ENCODE measurements around the gene MATN4.

The MATN4 gene

DNA sequence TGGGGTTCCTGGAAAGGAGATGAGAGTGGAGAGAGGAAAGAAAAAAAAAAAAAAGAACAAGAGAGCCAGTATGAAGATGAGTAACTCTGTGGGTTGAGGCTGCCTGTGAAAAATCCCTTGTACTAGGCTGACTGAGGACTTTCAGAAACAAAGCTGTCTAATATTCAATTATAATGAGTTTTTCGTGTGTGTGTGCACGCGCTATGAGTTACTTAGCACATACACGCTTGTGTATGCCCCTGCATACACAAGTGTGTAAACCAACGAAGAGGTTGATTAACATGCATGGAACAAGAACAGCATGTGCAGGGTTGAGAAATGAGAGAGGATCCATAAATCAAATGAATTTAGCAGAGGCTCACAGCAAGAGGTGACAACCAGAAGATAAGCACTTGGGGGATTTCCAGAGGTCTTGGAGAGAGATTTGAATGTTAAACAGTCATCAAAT lies 6.3 kb downstream of the MATN4 start:
- H3K27me3 Mint-ChIP-seq: peaks cover 29 to 58% of the 10 kb centered on the region in 2 donors
- no peak for DNase-seq
- no peak overlapping the region for H3K4me3 Mint-ChIP-seq
- no peak overlapping the region for H3K27ac Mint-ChIP-seq
- no peak for ATAC-seq (replicated peaks)
- no peaks in the 10 kb centered on the region for H3K9me3 Mint-ChIP-seq
- H3K4me1 Mint-ChIP-seq (ENCODE audit: low read depth in 2 of 2): peaks cover 0 to 2% of the 10 kb centered on the region in 2 donors
- H3K36me3 Mint-ChIP-seq (ENCODE audit: insufficient read depth): no peaks in the 10 kb centered on the region

DNA sequence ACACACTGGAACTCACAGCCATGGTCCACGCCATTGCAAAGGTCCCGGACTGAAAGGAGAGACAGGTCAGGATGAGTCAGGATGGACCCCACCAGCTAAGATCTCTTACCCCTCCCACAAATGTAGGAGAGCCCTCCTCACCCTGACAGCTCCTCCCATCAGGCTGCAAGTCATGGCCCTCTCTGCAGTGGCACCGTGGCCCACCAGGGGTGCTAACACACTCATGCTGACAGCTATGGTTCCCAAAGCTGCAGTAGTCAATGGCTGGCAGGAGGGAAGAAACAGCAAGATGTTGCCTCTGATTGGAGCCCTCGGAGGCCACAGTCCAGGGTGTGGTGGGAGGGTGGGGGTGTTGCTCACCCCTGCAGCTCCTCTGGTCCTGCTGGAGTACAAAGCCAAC lies 7.1 kb downstream of the MATN4 start:
- DNase-seq (peak in 1 of 3 experiments; percentile 15), ATAC-seq (replicated peaks) (peak; percentile 68)
- H3K4me1 Mint-ChIP-seq (ENCODE audit: low read depth in 2 of 2): peaks cover 0 to 2% of the 10 kb centered on the region in 2 donors
- H3K27ac Mint-ChIP-seq: no peak overlapping the region
- no peaks in the 10 kb centered on the region for H3K36me3 Mint-ChIP-seq (ENCODE audit: insufficient read depth)
- H3K4me3 Mint-ChIP-seq: no peak overlapping the region
- H3K27me3 Mint-ChIP-seq: peaks cover 37 to 66% of the 10 kb centered on the region in 2 donors
- no peaks in the 10 kb centered on the region for H3K9me3 Mint-ChIP-seq

DNA sequence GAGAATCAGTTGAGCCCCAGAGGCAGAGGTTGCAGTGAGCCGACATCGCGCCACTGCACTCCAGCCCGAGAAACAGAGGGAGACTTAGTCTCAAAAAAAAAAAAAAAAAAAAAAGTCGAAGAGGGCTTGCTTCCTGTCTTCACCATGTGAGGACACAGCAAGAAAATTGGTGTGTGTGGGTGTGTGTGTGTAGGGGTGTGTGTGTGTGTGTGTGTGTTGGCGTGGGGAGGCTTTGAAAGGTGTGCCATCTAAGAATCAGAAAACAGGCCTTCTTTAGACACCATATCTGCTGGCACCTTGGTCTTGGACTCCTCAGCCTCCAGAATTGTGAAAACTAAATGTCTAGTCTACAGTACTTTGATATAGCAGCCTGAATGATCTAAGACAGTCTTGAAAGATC lies 8.3 kb downstream of the MATN4 start:
- Mint-ChIP-seq H3K36me3 (ENCODE audit: insufficient read depth) (no peaks in the 10 kb centered on the region), H3K9me3 (no peaks in the 10 kb centered on the region), H3K27me3 (peaks cover 29 to 55% of the 10 kb centered on the region in 2 donors), H3K4me1 (ENCODE audit: low read depth in 2 of 2) (peaks cover 0 to 2% of the 10 kb centered on the region in 2 donors), H3K27ac (no peak overlapping the region), H3K4me3 (no peak overlapping the region)
- ATAC-seq (replicated peaks): no peak
- DNase-seq: no peak

DNA sequence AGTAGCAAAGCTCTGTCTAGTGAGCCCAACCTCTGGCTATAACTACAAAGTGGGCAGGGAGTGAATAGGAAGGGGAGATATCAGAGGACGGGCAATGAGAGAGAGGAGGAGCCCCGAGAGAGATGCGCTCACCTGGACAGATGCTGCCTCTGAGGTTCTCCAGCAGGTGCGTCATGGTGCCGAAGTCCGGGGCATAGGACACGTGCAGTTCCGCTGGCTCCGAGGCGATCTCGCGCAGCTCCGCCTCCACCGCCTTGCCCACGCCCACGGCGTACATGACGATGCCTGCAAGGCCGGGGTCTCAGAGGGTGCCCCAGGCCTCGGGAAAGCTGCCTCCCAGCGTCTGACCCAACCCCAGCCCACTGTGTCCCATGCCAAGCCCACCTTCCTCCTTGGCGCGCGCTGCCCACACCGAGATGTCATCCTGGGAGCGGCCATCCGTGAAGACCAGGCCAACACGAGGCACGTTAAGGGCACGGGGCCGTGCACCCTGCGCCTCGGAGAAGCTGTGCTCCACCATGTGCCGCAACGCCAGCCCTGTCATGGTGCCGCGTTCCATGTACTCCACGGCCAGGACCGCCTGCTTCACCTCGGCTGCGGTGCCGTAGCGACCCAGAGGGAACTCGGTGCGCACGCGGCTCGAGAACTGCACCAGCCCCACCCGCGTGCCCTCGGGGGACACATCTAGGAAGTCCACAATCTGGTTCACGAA lies 10.2 kb downstream of the MATN4 start:
- no peak for DNase-seq
- H3K4me3 Mint-ChIP-seq: no peak overlapping the region
- H3K9me3 Mint-ChIP-seq: no peaks in the 10 kb centered on the region
- H3K4me1 Mint-ChIP-seq (ENCODE audit: low read depth in 2 of 2): peaks cover 3 to 7% of the 10 kb centered on the region in 2 donors
- peaks cover 21 to 50% of the 10 kb centered on the region in 2 donors for H3K27me3 Mint-ChIP-seq
- peak overlapping the region in 1 of 2 donors; percentile 47 for H3K27ac Mint-ChIP-seq
- no peaks in the 10 kb centered on the region for H3K36me3 Mint-ChIP-seq (ENCODE audit: insufficient read depth)
- no peak for ATAC-seq (replicated peaks)

DNA sequence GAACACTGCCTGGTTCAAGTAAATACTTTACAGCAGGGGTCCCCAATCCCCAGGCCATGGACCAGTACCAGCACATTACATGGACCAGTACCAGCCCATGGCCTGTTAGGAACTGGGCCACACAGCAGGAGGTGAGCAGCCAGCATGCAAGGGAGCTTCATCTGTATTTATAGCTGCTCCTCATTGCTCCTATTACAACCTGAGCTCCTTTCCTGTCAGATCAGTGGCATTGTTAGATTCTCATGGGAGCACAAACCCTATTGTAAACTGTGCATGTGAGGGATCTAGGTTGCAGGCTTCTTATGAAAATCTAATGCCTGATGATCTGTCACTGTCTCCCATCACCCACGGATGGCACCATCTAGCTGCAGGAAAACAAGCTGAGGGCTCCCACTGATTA lies 13.4 kb downstream of the MATN4 start:
- Mint-ChIP-seq H3K27ac (no peak overlapping the region), H3K9me3 (no peaks in the 10 kb centered on the region), H3K4me1 (ENCODE audit: low read depth in 2 of 2) (peaks cover 3 to 15% of the 10 kb centered on the region in 2 donors), H3K27me3 (peaks cover 20 to 76% of the 10 kb centered on the region in 2 donors), H3K4me3 (no peak overlapping the region), H3K36me3 (ENCODE audit: insufficient read depth) (no peaks in the 10 kb centered on the region)
- DNase-seq (no peak), ATAC-seq (replicated peaks) (no peak)

DNA sequence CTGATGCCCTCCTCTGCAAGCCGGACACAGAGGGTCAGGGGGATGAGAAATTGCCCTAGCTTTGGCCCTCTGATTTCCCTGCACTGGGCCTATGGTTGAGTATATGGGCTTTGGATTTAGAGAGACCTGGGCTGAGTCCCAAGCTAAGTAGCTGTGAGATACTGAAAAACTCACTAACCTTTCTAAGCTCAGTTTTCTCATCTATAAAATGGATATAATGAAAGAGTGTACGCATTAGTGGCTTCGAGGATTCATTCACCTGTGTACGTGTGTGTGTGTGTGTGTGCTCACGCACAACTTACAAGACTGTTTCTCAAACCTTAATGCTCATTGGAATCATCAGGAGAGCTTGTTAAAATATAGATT lies 14.1 kb downstream of the MATN4 start:
- Mint-ChIP-seq H3K27ac (no peak overlapping the region), H3K9me3 (no peaks in the 10 kb centered on the region), H3K4me3 (peak overlapping the region; percentile 66 to 75), H3K27me3 (peaks cover 19 to 74% of the 10 kb centered on the region in 2 donors), H3K36me3 (ENCODE audit: insufficient read depth) (no peaks in the 10 kb centered on the region), H3K4me1 (ENCODE audit: low read depth in 2 of 2) (peaks cover 3 to 15% of the 10 kb centered on the region in 2 donors)
- ATAC-seq (replicated peaks): no peak
- DNase-seq: no peak

DNA sequence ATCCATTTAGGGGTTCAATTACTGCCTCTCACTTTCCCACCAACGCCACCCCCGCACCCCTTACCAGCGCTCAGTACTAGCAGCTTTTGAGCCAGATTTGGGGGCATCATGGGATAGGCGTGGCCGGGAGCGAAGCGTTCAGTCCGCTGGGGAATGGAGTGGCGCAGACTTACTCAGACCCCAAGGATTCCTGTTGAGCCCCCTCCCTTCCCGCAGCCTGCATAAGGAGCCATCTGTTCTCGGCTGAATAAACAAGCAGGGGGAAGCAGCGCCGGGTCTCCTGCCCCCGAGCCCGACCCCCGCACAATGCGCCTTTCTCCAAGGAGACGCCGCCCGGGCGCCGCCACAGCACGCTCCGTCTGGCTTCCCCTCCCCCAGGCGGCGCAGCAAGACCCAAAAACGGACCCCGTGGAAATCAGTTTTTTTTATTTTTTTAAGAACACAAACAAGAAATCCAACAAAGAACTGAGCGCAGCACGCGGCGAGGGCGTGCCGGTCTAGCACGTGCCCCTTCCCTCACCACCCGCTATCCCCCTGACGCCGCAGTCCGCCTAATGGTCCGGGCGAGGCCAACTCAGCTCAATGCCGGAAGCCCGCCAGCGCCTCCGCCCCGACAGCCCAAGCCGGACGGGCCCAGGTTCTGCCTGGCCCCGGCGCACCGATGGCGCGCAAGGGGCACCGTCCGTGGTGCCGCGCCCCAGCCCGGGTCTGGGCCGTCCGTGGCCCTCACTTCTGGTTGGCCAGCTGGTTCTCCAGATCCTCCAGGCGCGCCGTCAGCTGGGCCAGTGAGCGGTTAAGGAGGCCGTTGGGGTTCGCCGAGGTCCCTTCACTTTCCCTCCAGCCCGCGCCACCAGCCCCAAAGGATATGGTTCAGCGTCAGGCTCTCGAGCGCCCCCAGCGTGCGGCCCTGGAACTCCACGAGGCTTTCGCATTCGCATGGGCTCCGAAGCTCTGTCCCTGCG lies 14.8 kb downstream of the MATN4 start:
- H3K4me1 Mint-ChIP-seq (ENCODE audit: low read depth in 2 of 2): peaks cover 3 to 15% of the 10 kb centered on the region in 2 donors

DNA sequence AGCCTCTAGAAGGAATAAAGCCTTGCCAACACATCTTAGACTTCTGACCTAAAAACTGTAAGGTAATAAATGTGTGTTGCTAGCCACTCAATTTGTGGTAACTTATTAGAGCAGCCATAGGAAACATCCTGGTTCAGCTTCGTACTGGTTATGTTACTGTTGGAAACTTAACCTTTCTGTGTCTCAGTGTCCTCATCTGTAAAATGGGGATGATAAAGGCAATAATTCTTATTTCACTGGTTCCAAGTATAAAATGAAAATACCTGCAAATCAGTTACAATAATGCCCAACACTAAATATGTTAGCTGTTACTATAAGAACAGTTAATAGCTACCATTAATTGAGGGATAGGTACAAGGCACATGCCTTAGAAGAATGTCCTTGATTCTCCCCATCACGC lies 15.8 kb downstream of the MATN4 start:
- peaks cover 3 to 15% of the 10 kb centered on the region in 2 donors for H3K4me1 Mint-ChIP-seq (ENCODE audit: low read depth in 2 of 2)
- H3K9me3 Mint-ChIP-seq: no peaks in the 10 kb centered on the region
- H3K27ac Mint-ChIP-seq: no peak overlapping the region
- peak overlapping the region in 1 of 2 donors; percentile 34 for H3K4me3 Mint-ChIP-seq
- no peak for DNase-seq
- no peaks in the 10 kb centered on the region for H3K36me3 Mint-ChIP-seq (ENCODE audit: insufficient read depth)
- peaks cover 32 to 74% of the 10 kb centered on the region in 2 donors for H3K27me3 Mint-ChIP-seq
- ATAC-seq (replicated peaks): no peak

More for the DNA sequence above, 14.8 kb downstream of the MATN4 start:
- Mint-ChIP-seq H3K27me3 (peaks cover 26 to 74% of the 10 kb centered on the region in 2 donors), H3K27ac (no peak overlapping the region), H3K9me3 (no peaks in the 10 kb centered on the region), H3K36me3 (ENCODE audit: insufficient read depth) (no peaks in the 10 kb centered on the region), H3K4me3 (peak overlapping the region; percentile 66 to 75)
- DNase-seq (peak; percentile 80 to 84 (median 81)), ATAC-seq (replicated peaks) (peak; percentile 92)

DNA sequence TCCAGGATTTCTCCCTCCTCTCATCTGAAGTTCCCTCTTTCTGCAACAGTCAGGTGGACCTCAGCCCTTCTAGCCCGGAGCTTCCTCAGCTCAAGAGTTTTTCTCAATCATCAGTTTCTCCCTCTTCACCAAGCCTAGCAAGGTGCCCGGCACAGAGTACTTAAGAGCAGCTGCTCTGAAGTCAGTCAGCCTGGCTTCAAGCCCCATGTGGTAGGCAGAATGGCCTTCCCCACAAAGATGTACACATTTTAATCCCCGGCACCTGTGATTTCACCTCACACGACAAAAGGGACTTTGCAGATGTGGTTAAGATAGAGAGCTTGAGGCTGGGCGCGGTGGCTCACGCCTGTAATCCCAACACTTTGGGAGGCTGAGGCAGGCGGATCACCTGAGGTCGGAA lies 16.6 kb downstream of the MATN4 start:
- Mint-ChIP-seq H3K36me3 (ENCODE audit: insufficient read depth) (no peaks in the 10 kb centered on the region), H3K4me1 (ENCODE audit: low read depth in 2 of 2) (peaks cover 3 to 15% of the 10 kb centered on the region in 2 donors), H3K9me3 (no peaks in the 10 kb centered on the region), H3K27me3 (peaks cover 37 to 75% of the 10 kb centered on the region in 2 donors), H3K4me3 (no peak overlapping the region), H3K27ac (no peak overlapping the region)
- ATAC-seq (replicated peaks) (no peak), DNase-seq (no peak)

DNA sequence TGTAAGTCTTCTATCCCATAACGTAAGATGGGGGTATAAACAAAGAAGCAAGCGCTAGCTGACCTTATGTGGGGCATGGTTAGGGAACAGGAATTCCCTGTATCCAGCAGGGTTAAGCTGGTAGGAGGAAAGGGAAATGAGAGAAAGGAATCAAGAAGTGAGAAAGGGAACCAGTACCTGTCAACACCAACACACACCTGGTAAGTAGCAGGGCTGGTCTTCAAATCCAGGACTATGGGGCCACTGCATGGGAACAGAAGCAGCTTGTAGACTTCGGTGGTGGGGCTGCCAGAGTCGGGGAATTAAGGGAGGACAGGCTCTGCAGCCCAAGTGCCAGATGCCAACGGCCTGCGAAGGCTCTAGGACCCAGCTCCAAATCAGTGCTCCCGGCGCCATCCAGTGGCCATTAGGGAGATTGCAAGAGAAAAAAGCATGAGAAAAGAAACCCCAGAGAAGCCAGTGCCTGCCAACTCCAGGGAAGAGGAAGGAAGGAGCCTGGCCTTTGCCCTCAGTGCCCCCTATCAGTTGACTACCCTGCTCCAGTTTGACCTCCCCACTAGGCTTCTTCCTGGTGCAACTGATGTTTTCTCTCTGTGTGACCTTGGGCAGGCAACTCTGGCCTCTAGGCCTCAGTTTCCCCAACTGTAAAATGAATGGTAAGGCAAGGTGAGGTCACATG lies 17.3 kb downstream of the MATN4 start:
- H3K27ac Mint-ChIP-seq: no peak overlapping the region
- no peaks in the 10 kb centered on the region for H3K9me3 Mint-ChIP-seq
- H3K4me1 Mint-ChIP-seq (ENCODE audit: low read depth in 2 of 2): peaks cover 3 to 15% of the 10 kb centered on the region in 2 donors
- peaks cover 31 to 69% of the 10 kb centered on the region in 2 donors for H3K27me3 Mint-ChIP-seq
- H3K36me3 Mint-ChIP-seq (ENCODE audit: insufficient read depth): no peaks in the 10 kb centered on the region
- DNase-seq (peak; percentile 63 to 68 (median 64)), ATAC-seq (replicated peaks) (peak; percentile 42)
- H3K4me3 Mint-ChIP-seq: no peak overlapping the region

DNA sequence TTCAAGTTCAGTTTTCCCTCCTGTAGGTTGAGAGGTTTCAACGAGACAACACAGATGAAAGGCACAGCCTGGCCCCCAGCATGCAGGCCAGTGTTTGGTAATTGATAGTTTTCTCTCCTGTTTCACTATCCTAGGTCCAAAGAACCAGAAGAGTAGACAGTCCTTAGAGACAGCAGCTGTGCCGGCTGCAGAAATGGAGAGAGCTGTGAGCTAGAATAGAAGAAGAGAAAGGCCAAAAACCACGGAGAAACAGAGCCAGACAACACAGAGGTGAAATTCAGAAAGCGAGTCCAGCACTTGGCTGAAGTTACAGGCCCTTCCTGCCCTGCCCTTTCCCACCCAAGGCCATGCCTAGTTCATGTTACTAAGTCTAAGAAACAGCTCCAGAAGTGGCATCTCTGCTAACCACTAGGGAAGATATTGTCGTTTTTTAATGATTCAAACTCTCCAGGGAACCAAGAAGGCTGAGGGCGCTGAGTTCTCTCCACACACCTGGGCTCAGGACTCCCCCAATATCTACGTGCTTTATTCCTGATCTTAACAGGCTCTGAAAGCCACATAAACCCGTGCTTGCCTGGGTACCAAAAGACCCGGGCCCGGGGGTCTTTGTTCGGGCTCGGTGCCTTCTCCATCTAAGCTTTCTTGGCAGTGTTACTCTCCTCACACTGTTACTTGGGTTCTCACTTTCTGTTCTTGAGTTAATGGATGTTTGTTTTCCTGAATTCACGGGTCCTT lies 18.0 kb downstream of the MATN4 start:
- Mint-ChIP-seq H3K4me3 (no peak overlapping the region), H3K9me3 (no peaks in the 10 kb centered on the region), H3K4me1 (ENCODE audit: low read depth in 2 of 2) (peaks cover 3 to 15% of the 10 kb centered on the region in 2 donors), H3K27ac (no peak overlapping the region), H3K36me3 (ENCODE audit: insufficient read depth) (no peaks in the 10 kb centered on the region), H3K27me3 (peaks cover 31 to 69% of the 10 kb centered on the region in 2 donors)
- ATAC-seq (replicated peaks) (no peak), DNase-seq (no peak)

DNA sequence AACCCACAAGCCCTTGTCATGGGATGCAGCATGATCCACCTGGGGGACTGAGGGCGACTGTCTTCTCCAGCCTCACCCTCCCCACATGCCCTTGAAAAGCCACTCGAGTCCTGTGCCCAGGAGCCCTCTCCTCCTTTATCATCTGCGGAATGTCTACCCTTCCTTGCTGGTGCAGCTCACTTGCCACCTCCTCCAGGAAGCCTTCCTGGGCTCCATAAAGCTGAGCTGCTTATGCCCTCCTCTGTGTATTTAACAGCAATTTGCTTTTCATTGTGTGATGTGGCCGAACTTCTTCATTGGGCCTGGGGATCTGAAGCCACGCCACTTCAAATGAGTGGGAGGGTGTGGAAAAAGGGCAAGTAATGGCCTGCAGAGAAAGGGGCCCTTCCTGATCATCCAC lies 19.2 kb downstream of the MATN4 start:
- peaks cover 35 to 71% of the 10 kb centered on the region in 2 donors for H3K27me3 Mint-ChIP-seq
- no peak overlapping the region for H3K4me3 Mint-ChIP-seq
- H3K4me1 Mint-ChIP-seq (ENCODE audit: low read depth in 2 of 2): peaks cover 1 to 14% of the 10 kb centered on the region in 2 donors
- H3K9me3 Mint-ChIP-seq: no peaks in the 10 kb centered on the region
- no peaks in the 10 kb centered on the region for H3K36me3 Mint-ChIP-seq (ENCODE audit: insufficient read depth)
- no peak for DNase-seq
- no peak overlapping the region for H3K27ac Mint-ChIP-seq
- ATAC-seq (replicated peaks): no peak

Data from effector memory CD8-positive, alpha-beta T cell (primary cell).